Measurements from ENCODE around the gene LRRK2.

GRCh38 chr12:40281791-40282364 lies 57.1 kb downstream of the LRRK2 start:
- no peak for TF ChIP-seq CTCF (IDR thresholded peaks at IDR 0.05)
- no peak for TF ChIP-seq POLR2AphosphoS5 (IDR thresholded peaks at IDR 0.05; ENCODE audit: low read depth, low read length)
- TF ChIP-seq SIN3A (IDR thresholded peaks at IDR 0.05; ENCODE audit: borderline replicate concordance, insufficient read depth, low read depth, low read length), result no peak
- no peak for TF ChIP-seq TCF7L2 (IDR thresholded peaks at IDR 0.05; ENCODE audit: low read depth, low read length)
- no peak for TF ChIP-seq REST (IDR thresholded peaks at IDR 0.05; ENCODE audit: insufficient read depth in 1 of 2, low read depth in 2 of 2, low read length in 1 of 2)
